HepG2 (cell line): ENCODE data around the gene MCEE. TPM values are rescaled to one million over a fixed set of nuclear protein-coding genes. Genes with fewer than 3 reads are reported as not detected.

Experiments
- BRD4 ChIP-seq: sonication (generic); formaldehyde crosslinking; IDR thresholded peaks from 2 replicates; pipeline ENCODE4 v1.4.0; 2020; ENCODE audit warnings: missing genetic modification reagents
- FIP1L1 ChIP-seq: fragments of 200-400 bp; formaldehyde crosslinking; IDR thresholded peaks from 2 replicates; pipeline ENCODE4 v1.6.1; 2018; ENCODE audit warnings: low read depth, mild to moderate bottlenecking, low read length, moderate library complexity, borderline replicate concordance; ENCODE audit not compliant: insufficient read depth
- FOSL2 ChIP-seq: sonication (generic); formaldehyde crosslinking; IDR thresholded peaks from 2 replicates; pipeline ENCODE4 v1.4.0; 2020; ENCODE audit warnings: missing genetic modification reagents
- GATAD2A ChIP-seq: IDR thresholded peaks from 2 replicates; pipeline ENCODE4 v1.6.1; 2016
- IKZF4 ChIP-seq: sonication (generic); formaldehyde crosslinking; IDR thresholded peaks from 2 replicates; pipeline ENCODE4 v1.5.1; 2020; ENCODE audit warnings: borderline replicate concordance, mild to moderate bottlenecking, low read depth, missing genetic modification reagents; ENCODE audit errors: not compliant biosample characterization
- IRF2 ChIP-seq: IDR thresholded peaks from 2 replicates; pipeline ENCODE4 v1.6.1; 2018; ENCODE audit warnings: missing genetic modification reagents, missing compliant biosample characterization
- KDM3A ChIP-seq: IDR thresholded peaks from 2 replicates; pipeline ENCODE4 v1.6.1; 2018; ENCODE audit warnings: low read depth, missing compliant biosample characterization
- KLF12 ChIP-seq: sonication (generic); formaldehyde crosslinking; IDR thresholded peaks from 2 replicates; pipeline ENCODE4 v1.4.0; 2020; ENCODE audit warnings: missing genetic modification reagents, borderline replicate concordance
- MLLT10 ChIP-seq: sonication (generic); formaldehyde crosslinking; IDR thresholded peaks from 2 replicates; pipeline ENCODE4 v1.4.0; 2020; ENCODE audit warnings: missing genetic modification reagents
- MZF1 ChIP-seq: sonication (generic); formaldehyde crosslinking; IDR thresholded peaks from 2 replicates; pipeline ENCODE4 v1.8.1; 2023; ENCODE audit warnings: mild to moderate bottlenecking, missing genetic modification reagents, borderline replicate concordance
- RFXAP ChIP-seq: sonication (generic); formaldehyde crosslinking; IDR thresholded peaks from 2 replicates; pipeline ENCODE4 v1.4.0; 2020; ENCODE audit warnings: missing genetic modification reagents, borderline replicate concordance
- SOX6 ChIP-seq, 2 experiments: fragments of 450-650 bp in 1 of 2; sonication (generic) in 1 of 2; formaldehyde crosslinking in 1 of 2; IDR thresholded peaks; 2 replicates each; pipeline versions ENCODE4 v1.4.0 to v1.6.1; 2017 to 2020; ENCODE audit warnings: antibody characterized with exemption in 1 of 2, mild to moderate bottlenecking in 1 of 2, missing genetic modification reagents in 1 of 2
- TCF7 ChIP-seq: sonication (generic); IDR thresholded peaks from 2 replicates; pipeline ENCODE4 v1.6.1; 2016; ENCODE audit warnings: antibody characterized with exemption, low read depth
- THAP8 ChIP-seq: sonication (generic); formaldehyde crosslinking; IDR thresholded peaks from 2 replicates; pipeline ENCODE4 v1.5.1; 2020; ENCODE audit warnings: missing genetic modification reagents, mild to moderate bottlenecking, borderline replicate concordance
- ZIK1 ChIP-seq: sonication (generic); formaldehyde crosslinking; IDR thresholded peaks from 2 replicates; pipeline ENCODE4 v1.5.0; 2020; ENCODE audit warnings: mild to moderate bottlenecking, low read depth, missing genetic modification reagents, borderline replicate concordance
- ZKSCAN5 ChIP-seq: sonication (generic); formaldehyde crosslinking; IDR thresholded peaks from 2 replicates; pipeline ENCODE4 v1.5.1; 2020; ENCODE audit warnings: mild to moderate bottlenecking, missing genetic modification reagents
- ZNF180 ChIP-seq: sonication (generic); formaldehyde crosslinking; IDR thresholded peaks from 2 replicates; pipeline ENCODE4 v1.4.0; 2020; ENCODE audit warnings: low read depth, missing genetic modification reagents, borderline replicate concordance
- ZNF296 ChIP-seq: sonication (generic); formaldehyde crosslinking; conservative IDR thresholded peaks from 2 replicates; pipeline ENCODE4 v1.5.0; 2020; ENCODE audit warnings: mild to moderate bottlenecking, missing genetic modification reagents
- ZNF451 ChIP-seq: sonication (generic); formaldehyde crosslinking; IDR thresholded peaks from 2 replicates; pipeline ENCODE4 v1.5.0; 2020; ENCODE audit warnings: mild to moderate bottlenecking, missing genetic modification reagents
- ZNF468 ChIP-seq: sonication (generic); formaldehyde crosslinking; IDR thresholded peaks from 2 replicates; pipeline ENCODE4 v1.8.0; 2022; ENCODE audit warnings: mild to moderate bottlenecking, moderate library complexity, missing genetic modification reagents
- ZNF670 ChIP-seq: sonication (generic); formaldehyde crosslinking; IDR thresholded peaks from 2 replicates; pipeline ENCODE4 v1.8.0; 2022; ENCODE audit warnings: mild to moderate bottlenecking, missing genetic modification reagents, borderline replicate concordance
- ZNF766 ChIP-seq: sonication (generic); formaldehyde crosslinking; IDR thresholded peaks from 2 replicates; pipeline ENCODE4 v1.5.0; 2020; ENCODE audit warnings: missing genetic modification reagents, borderline replicate concordance
- ZNF773 ChIP-seq: sonication (generic); formaldehyde crosslinking; IDR thresholded peaks from 2 replicates; pipeline ENCODE4 v1.4.0; 2020; ENCODE audit warnings: missing genetic modification reagents, borderline replicate concordance
- ZSCAN22 ChIP-seq: sonication (generic); formaldehyde crosslinking; IDR thresholded peaks from 2 replicates; pipeline ENCODE4 v1.4.0; 2020; ENCODE audit warnings: mild to moderate bottlenecking, missing genetic modification reagents
- polyA plus RNA-seq, 8 experiments: library from polyadenylated mRNA; depleted of rRNA in 3 of 8; stranded (reverse) in 7 of 8; unstranded in 1 of 8; fragments of >200 nt; fragmentation: Illumina TruSeq in 4 of 8; extraction: Trizol in 4 of 8; gene quantifications; 2 replicates each; pipeline versions ENCODE4 v1.2.1 to v1.2.3, GENCODE V29; 2011 to 2016; ENCODE audit warnings: low read depth in 4 of 8, missing spikeins in 1 of 8, mixed read lengths in 1 of 8; ENCODE audit not compliant: insufficient read depth in 1 of 8
- total RNA-seq, 5 experiments: library from RNA; depleted of rRNA; stranded (reverse); fragments of >200 nt; fragmentation: Illumina TruSeq; extraction: Trizol; gene quantifications; 2 replicates each; pipeline ENCODE4 v1.2.3, GENCODE V29; 2016; ENCODE audit warnings: low read depth in 1 of 5
- TF ChIP-seq, protein P1 (sequence below): sonication (generic); formaldehyde crosslinking; IDR thresholded peaks from 2 replicates; pipeline ENCODE4 v1.5.0; 2020; ENCODE audit warnings: missing genetic modification reagents
- TF ChIP-seq, protein P2 (sequence below): IDR thresholded peaks from 2 replicates; pipeline ENCODE4 v1.6.1; 2012; ENCODE audit warnings: low read depth, low read length, improper control_type of control experiment
- TF ChIP-seq, protein P3 (sequence below): sonication (generic); formaldehyde crosslinking; IDR thresholded peaks from 2 replicates; pipeline ENCODE4 v1.8.1; 2023; ENCODE audit warnings: mild to moderate bottlenecking, moderate library complexity, missing genetic modification reagents
- TF ChIP-seq, protein P4 (sequence below): sonication (generic); formaldehyde crosslinking; IDR thresholded peaks from 2 replicates; pipeline ENCODE4 v1.8.0; 2022; ENCODE audit warnings: missing genetic modification reagents, low read depth, mild to moderate bottlenecking, borderline replicate concordance

MCEE gene
- total and polyA plus RNA-seq, 2 of the 13 experiments (the other 11 are each of a cell fraction or from before 2014, with no cell fraction given), result 32.0 to 66.9 TPM

GRCh38 chr2:71136174-71136573, 6.1 kb upstream of the MCEE start (continued):
- TF ChIP-seq ZNF766 (CRISPR knock-in tag) (no peak), ZNF468 (no peak), MLLT10 (CRISPR knock-in tag) (no peak), THAP8 (no peak), ZNF670 (no peak), ZNF180 (no peak), FOSL2 (CRISPR knock-in tag) (no peak), ZIK1 (CRISPR knock-in tag) (no peak), ZSCAN22 (CRISPR knock-in tag) (0 out of 2 replicates have a peak, but pooled peaks have one; percentile 54), ZKSCAN5 (CRISPR knock-in tag) (no peak), TCF7 (no peak), GATAD2A (0 out of 2 replicates have a peak, but pooled peaks have one; percentile 9), BRD4 (CRISPR knock-in tag) (no peak), ZNF451 (CRISPR knock-in tag) (no peak), ZNF773 (CRISPR knock-in tag) (no peak), MZF1 (CRISPR knock-in tag) (no peak), SOX6 (IDR thresholded peaks at IDR 0.05) (no peak), SOX6 (CRISPR knock-in tag; IDR thresholded peaks at IDR 0.05) (no peak), KDM3A (CRISPR knock-in tag) (no peak), FIP1L1 (no peak), IKZF4 (CRISPR knock-in tag) (no peak), KLF12 (CRISPR knock-in tag) (no peak), ZNF296 (CRISPR knock-in tag) (no peak), RFXAP (CRISPR knock-in tag) (0 out of 2 replicates have a peak, but pooled peaks have one; percentile 42), IRF2 (0 out of 2 replicates have a peak, but pooled peaks have one; percentile 22)
- TF ChIP-seq, protein P1, sequence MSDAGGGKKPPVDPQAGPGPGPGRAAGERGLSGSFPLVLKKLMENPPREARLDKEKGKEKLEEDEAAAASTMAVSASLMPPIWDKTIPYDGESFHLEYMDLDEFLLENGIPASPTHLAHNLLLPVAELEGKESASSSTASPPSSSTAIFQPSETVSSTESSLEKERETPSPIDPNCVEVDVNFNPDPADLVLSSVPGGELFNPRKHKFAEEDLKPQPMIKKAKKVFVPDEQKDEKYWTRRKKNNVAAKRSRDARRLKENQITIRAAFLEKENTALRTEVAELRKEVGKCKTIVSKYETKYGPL (CRISPR knock-in tag), result no peak
- TF ChIP-seq, protein P2, sequence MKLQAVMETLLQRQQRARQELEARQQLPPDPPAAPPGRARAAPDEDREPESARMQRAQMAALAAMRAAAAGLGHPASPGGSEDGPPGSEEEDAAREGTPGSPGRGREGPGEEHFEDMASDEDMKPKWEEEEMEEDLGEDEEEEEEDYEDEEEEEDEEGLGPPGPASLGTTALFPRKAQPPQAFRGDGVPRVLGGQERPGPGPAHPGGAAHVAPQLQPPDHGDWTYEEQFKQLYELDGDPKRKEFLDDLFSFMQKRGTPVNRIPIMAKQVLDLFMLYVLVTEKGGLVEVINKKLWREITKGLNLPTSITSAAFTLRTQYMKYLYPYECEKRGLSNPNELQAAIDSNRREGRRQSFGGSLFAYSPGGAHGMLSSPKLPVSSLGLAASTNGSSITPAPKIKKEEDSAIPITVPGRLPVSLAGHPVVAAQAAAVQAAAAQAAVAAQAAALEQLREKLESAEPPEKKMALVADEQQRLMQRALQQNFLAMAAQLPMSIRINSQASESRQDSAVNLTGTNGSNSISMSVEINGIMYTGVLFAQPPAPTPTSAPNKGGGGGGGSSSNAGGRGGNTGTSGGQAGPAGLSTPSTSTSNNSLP, result no peak
- TF ChIP-seq, protein P3, sequence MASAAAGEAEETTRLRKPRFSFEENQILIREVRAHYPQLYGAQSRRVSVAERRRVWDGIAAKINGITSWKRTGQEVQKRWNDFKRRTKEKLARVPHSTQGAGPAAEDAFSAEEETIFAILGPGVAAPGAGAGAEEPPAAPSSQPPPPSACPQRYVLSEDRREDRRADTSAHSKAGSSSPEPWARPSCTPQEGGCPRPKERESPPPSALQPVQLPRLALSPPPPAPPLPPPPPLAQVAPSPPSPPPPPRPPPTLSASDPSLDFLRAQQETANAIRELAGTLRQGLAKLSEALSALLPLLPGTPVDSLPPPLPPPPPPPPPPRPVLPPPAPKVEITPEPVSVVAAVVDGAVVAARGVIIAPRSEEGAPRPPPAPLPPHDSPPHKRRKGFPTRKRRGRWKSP (CRISPR knock-in tag), result no peak
- TF ChIP-seq, protein P4, sequence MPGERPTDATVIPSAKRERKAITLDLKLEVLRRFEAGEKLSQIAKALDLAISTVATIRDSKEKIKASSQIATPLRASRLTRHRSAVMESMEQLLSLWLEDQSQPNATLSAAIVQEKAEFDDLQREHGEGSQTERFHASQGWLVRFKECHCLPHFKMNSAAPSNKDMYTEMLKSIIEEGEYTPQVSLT (CRISPR knock-in tag), result no peak
